Pancreas (tissue), 10 donors: ENCODE data around the gene PHF21B. TPM values are rescaled to one million over a fixed set of nuclear protein-coding genes. Genes with fewer than 3 reads are reported as not detected.

Experiments
- ATAC-seq, 4 donors: fragments of 200-7000 bp; cut with Tn5 transposase; one replicate each; pipeline versions ENCODE4 v1.8.0 to v1.9.1; 2020; ENCODE audit warnings: mild to moderate bottlenecking in 4 of 4, moderate library complexity in 4 of 4
- DNase-seq, 6 donors: peaks; one replicate each; pipeline ENCODE4 v3.0.0-alpha.2; 2020
- FAIRE-seq: peaks from 2 replicates; lab custom pipeline; 2012; peaks lifted over from hg19 to GRCh38; lab: Jason Lieb, UNC
- H3K27ac ChIP-seq, 4 donors: fragments of 200-600 bp; sonication (generic); 1 replicate in 3 of 4; 2 replicates in 1 of 4; pipeline versions ENCODE4 v1.5.0 to v1.8.0; 2020
- H3K27me3 ChIP-seq, 4 donors: fragments of 200-600 bp; one replicate each; pipeline ENCODE4 v1.8.0; 2021
- H3K36me3 ChIP-seq, 3 donors: fragments of 200-600 bp; sonication (generic) in 1 of 3; one replicate each; pipeline versions ENCODE4 v1.5.0 to v1.8.0; 2020 to 2021
- H3K4me1 ChIP-seq, 3 donors: fragments of 200-600 bp; one replicate each; pipeline ENCODE4 v1.8.0; 2021
- H3K4me3 ChIP-seq, 4 donors: fragments of 200-600 bp; sonication (generic) in 2 of 4; one replicate each; pipeline versions ENCODE4 v1.5.0 to v1.8.0; 2020 to 2021
- H3K9me3 ChIP-seq, 4 donors: fragments of 200-600 bp; one replicate each; pipeline ENCODE4 v1.8.0; 2021
- WGBS, 2 donors: extraction: QIAGEN DNeasy Blood & Tissue Kit; methylation state at CpG; one replicate each; pipeline ENCODE4 v1.1.7; 2013; 5-methylcytosine and 5-hydroxymethylcytosine counted together
- intact Hi-C, 3 donors: fragments of 100-400 bp; cut with DNase I; formaldehyde crosslinking; loops; one replicate each; pipeline versions ENCODE4 v1.11.1 to v1.14.2; 2022
- polyA plus RNA-seq, 2 donors: library from polyadenylated mRNA; stranded (reverse); fragments of 200-250 nt; gene quantifications; one replicate each; pipeline ENCODE4 v1.2.3, GENCODE V29; 2013
- total RNA-seq, 6 donors: library from RNA; stranded (reverse); fragmentation: NEBNext Ultra II Directional in 4 of 6; extraction: Animal tissue kit (Norgen Biotek cat#: 25700) in 4 of 6; gene quantifications; one replicate each; pipeline versions ENCODE4 v1.2.1 to v1.2.4, GENCODE V29; 2021 to 2023
- TF ChIP-seq, protein P1 (sequence below), 4 donors: fragments of 200-600 bp; sonication (generic) in 3 of 4; IDR thresholded peaks; one replicate each; pipeline versions ENCODE4 v1.5.0 to v1.8.0; 2021; ENCODE audit warnings: antibody characterized with exemption in 4 of 4
- donor health status: healthy with polysubstance abuse.
- donor health status: DM: no; HTN: no; CAD: no; lungs with moderate emphysema.
- donor health status: DM: no; HTN: no; CAD: no.
- donor health status: control.
- donor health status: control.
- donor health status: Bipolar disorder and iron deficiency.
- donor health status: DM: yes; HTN: yes; CAD: no.
- donor health status: DM: no; HTN: no; CAD: no.
- donor health status: DM: no; HTN: no; CAD: no.
- donor health status: DM: yes; HTN: yes; CAD: no.

Gene PHF21B
- total and polyA plus RNA-seq, 8 donors: 0.34 to 2.9 (median 0.57) TPM; not detected in 1

DNA sequence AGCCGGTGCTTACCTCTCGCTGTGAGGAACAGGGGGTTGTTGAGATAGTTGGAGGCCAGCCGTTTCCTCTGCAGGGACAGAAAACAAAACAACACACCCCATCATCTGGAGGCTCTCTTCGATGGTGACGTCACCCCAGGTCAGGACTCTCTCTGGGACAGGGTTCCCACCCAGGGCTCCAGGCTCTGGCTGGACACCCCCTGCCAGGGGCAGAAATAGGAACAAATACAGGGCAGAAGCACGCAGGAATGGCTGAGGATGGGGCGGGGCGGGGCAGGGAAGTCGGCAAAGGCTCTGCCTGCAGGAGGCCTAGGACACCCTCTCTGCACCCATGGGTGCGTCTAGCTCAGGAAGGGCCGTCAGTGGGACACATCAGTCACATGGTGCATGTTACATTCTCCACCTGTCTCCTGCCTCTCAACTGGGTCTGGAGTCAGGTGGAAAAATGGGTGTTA is 118.5 kb downstream of the PHF21B start:
- Histone ChIP-seq H3K9me3 (no peaks in the 10 kb centered on the region), H3K4me1 (no peaks in the 10 kb centered on the region), H3K27ac (no peak overlapping the region), H3K4me3 (no peak overlapping the region), H3K36me3 (no peaks in the 10 kb centered on the region), H3K27me3 (no peaks in the 10 kb centered on the region)
- no peak for ATAC-seq
- TF ChIP-seq, protein P1, sequence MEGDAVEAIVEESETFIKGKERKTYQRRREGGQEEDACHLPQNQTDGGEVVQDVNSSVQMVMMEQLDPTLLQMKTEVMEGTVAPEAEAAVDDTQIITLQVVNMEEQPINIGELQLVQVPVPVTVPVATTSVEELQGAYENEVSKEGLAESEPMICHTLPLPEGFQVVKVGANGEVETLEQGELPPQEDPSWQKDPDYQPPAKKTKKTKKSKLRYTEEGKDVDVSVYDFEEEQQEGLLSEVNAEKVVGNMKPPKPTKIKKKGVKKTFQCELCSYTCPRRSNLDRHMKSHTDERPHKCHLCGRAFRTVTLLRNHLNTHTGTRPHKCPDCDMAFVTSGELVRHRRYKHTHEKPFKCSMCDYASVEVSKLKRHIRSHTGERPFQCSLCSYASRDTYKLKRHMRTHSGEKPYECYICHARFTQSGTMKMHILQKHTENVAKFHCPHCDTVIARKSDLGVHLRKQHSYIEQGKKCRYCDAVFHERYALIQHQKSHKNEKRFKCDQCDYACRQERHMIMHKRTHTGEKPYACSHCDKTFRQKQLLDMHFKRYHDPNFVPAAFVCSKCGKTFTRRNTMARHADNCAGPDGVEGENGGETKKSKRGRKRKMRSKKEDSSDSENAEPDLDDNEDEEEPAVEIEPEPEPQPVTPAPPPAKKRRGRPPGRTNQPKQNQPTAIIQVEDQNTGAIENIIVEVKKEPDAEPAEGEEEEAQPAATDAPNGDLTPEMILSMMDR (IDR thresholded peaks at IDR 0.05): no peak
- intact Hi-C loops: no loop called here
- FAIRE-seq: no peak
- DNase-seq: no peak
- WGBS, 2 donors: 66 to 72% methylated on average over 11 of the region's 11 CpGs

DNA sequence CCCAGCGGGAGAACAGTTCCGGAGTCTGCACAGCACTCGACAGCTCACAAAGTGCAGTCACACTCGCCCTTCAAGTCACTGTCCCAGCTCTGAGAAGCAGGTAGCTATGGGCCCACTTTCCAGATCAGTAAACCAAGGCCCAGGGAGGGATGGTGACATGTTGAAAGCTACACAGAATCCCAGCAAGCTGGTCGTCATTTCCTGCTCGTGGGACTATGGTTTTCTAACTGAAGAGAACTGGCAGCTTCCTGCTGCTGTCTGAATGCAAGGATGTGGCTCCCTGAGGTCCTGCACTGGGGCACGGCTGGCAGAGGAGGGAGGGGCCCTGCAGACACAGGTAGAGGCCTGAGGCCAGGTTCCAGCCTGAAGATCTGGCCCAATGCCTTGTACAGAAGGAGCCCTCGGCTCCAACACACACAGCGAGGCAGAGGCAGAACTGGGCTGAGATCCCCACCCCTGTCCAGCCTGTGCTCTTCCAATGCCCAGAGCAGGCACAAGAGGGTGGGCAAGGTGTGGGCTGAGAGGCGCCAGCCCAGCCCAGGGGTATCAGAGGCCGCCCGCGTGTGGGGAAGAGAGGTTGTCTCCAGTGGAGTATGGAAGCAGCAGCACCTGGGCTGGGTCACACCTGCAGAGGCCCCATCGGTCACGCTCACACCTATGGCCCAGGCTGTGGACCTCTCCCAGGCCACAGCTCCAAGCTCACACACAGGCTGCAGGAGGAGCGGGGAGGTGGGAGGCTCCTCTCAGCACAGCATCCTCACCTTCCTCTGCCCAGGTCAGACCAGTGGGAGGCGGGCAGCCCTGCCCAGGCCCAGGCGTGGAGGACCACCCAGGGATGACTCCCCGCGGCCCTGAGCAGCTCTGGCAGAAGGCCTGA is 119.2 kb downstream of the PHF21B start:
- no peak for ATAC-seq
- TF ChIP-seq, protein P1 (IDR thresholded peaks at IDR 0.05): no peak
- no peaks in the 10 kb centered on the region for H3K4me1 ChIP-seq
- H3K27ac ChIP-seq: no peak overlapping the region
- no peaks in the 10 kb centered on the region for H3K9me3 ChIP-seq
- FAIRE-seq: no peak
- no peaks in the 10 kb centered on the region for H3K36me3 ChIP-seq
- DNase-seq: peak in 1 of 6 donors; percentile 50
- H3K4me3 ChIP-seq: no peak overlapping the region
- H3K27me3 ChIP-seq: no peaks in the 10 kb centered on the region
- intact Hi-C loops: no loop called here
- 72 to 80% methylated on average over 20 of the region's 20 CpGs for WGBS, 2 donors

- FAIRE-seq: no peak
Observed at GRCh38 chr22:44889255-44889878, 120.4 kb downstream of the PHF21B start.

DNA sequence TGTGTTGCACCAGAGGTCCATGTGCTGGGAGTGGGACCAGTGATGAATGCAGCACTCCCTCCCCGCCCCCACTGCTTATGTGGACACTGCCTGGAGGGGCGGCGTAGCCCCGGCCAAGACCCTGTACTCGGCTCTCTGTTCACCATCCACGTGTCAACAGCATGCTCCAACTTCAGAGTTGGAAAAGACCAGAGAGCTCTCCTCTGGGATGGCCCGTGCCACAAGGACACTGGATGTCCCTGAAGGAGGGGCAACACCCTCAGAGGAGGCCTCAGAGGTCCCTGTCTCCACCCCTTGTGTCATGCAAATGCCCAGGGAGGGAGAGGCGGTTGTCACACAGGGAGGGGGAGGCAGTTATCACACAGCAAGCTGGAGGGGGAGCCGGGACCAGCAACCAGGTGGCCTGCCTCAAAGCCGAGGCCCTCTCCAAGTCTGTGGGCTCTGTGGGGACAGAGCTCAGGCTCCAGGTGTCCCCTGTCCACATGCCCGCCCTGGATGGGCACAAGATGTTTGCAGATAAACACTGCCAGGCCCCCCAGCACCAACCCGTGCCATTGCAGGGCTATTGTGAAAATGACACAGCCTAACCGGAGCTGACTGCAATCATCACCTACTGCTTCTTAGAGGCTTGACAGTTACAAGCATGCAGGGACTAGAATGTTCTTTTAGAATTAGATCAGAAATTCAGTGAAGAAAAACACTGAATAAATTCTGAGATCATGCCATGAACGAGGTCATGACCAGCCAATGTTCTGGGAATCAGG is 121.1 kb downstream of the PHF21B start:
- Histone ChIP-seq H3K36me3 (no peaks in the 10 kb centered on the region), H3K9me3 (no peaks in the 10 kb centered on the region), H3K4me3 (no peak overlapping the region), H3K27me3 (no peaks in the 10 kb centered on the region), H3K27ac (no peak overlapping the region), H3K4me1 (no peaks in the 10 kb centered on the region)
- intact Hi-C loops: no loop called here
- 59 to 69% methylated on average over 14 of the region's 14 CpGs for WGBS, 2 donors
- FAIRE-seq (no peak), DNase-seq (peak in 1 of 6 donors; percentile 50), ATAC-seq (no peak)
- TF ChIP-seq, protein P1 (IDR thresholded peaks at IDR 0.05): no peak

More at GRCh38 chr22:44889255-44889878, 120.4 kb downstream of the PHF21B start:
- H3K36me3 ChIP-seq: no peaks in the 10 kb centered on the region
- H3K9me3 ChIP-seq: no peaks in the 10 kb centered on the region
- no peak overlapping the region for H3K27ac ChIP-seq
- ATAC-seq (no peak), DNase-seq (peak in 1 of 6 donors; percentile 45)
- H3K4me3 ChIP-seq: no peak overlapping the region
- TF ChIP-seq, protein P1 (IDR thresholded peaks at IDR 0.05): no peak
- no peaks in the 10 kb centered on the region for H3K27me3 ChIP-seq
- intact Hi-C loops: no loop called here
- no peaks in the 10 kb centered on the region for H3K4me1 ChIP-seq
- 58 to 69% methylated on average over 14 of the region's 14 CpGs for WGBS, 2 donors
